GM12892 (cell line): Measurements from ENCODE around the gene CFAP97D1.

Experiments
- POLR2A ChIP-seq: IDR thresholded peaks from 2 replicates; pipeline ENCODE4 v1.6.1; 2011; ENCODE audit warnings: low read depth, low read length, control low read depth
- POLR2AphosphoS5 ChIP-seq: IDR thresholded peaks from 2 replicates; pipeline ENCODE4 v1.6.1; 2011; ENCODE audit warnings: low read depth, low read length, control low read depth
- TAF1 ChIP-seq: IDR thresholded peaks from 2 replicates; pipeline ENCODE4 v1.6.1; 2011; ENCODE audit warnings: low read depth, mild to moderate bottlenecking, control low read depth, low read length, borderline replicate concordance

DNA sequence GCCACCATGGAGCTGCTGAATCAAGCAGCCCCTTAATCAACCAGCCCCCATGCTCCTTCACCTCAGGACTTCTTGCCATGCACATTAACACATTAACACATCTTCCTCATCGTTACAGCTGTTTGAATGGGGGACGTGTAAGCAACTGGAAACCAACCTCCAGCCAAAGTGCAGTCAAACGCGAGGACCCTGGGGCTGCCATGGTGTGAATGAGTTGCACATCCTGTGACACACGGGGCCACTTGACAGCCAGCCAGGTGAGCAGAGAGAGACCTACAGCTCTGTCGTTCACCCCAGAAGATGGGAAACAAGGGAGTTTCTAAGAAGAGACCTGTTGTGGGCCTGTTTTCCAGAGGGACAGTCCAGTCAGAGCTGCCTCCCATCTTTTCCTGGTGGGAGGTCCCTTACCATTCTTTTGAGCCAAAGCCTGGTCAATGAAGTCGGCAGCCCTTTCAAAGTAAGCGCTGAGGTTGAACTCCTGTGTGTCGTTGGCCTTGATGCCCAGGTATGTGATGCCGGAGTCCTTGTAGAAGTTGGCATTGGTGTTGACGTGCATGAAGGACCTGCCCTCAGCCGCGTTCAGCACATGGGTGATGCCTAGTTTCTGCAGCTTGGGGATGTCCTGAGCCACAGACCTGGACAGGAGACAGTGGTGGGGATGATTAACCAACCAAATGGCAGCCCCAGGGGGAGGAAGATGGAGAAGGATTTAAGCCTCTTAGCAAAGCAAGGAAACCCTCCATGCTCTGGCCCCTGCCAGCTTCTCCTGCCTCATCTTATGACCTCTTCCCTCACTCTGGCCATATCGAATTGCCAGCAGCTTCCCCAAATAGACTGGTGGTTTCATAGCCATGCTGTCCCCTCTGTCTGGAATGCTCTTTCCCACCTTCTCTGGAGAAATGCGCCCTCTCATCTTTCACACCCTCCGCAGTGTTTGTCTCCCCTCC is 5.7 kb upstream of the CFAP97D1 start:
- TF ChIP-seq POLR2AphosphoS5 (no peak), POLR2A (no peak), TAF1 (no peak)
